Endothelial cell of umbilical vein (primary cell): ENCODE results near the gene CCZ1. TPM values are rescaled to one million over a fixed set of nuclear protein-coding genes. Genes with fewer than 3 reads are reported as not detected.
"Not testable (repeated sequence)": the region's sequence is repeated elsewhere in the genome, so short reads cannot be mapped to it uniquely, and the experiment has no call there.

Experiments
- BruUV-seq: library from RNA; stranded (reverse); fragments of 400-500 nt; replicated peaks from 2 replicates; lab custom pipeline; 2021; lab: Mats Ljungman, UMichigan
- CTCF ChIA-PET: fragments of 300-600, 350-600 bp; sonication (Branson Sonifier 250); formaldehyde crosslinking; loops from one replicate; lab custom pipeline; 2021; ENCODE audit warnings: antibody characterized with exemption, inconsistent platforms; lab: Charles Lee
- POLR2A ChIA-PET: fragments of 300-600, 350-600 bp; sonication (Branson Sonifier 250); formaldehyde crosslinking; loops from one replicate; lab custom pipeline; 2021; ENCODE audit warnings: antibody characterized with exemption, inconsistent platforms; lab: Charles Lee
- DNase-seq: peaks from one replicate; pipeline ENCODE4 v3.0.0-alpha.2; 2011; ENCODE audit warnings: low read depth, low spot score
- FAIRE-seq: peaks from 2 replicates; lab custom pipeline; 2011; peaks lifted over from hg19 to GRCh38; lab: Jason Lieb, UNC
- H2AFZ ChIP-seq: 2 replicates; pipeline ENCODE4 v1.6.0; 2012; ENCODE audit warnings: low read depth, low read length, control low read depth, inconsistent platforms
- H3K27ac ChIP-seq: 2 replicates; pipeline ENCODE4 v1.5.1; 2011; ENCODE audit warnings: low read depth, mild to moderate bottlenecking, control low read depth, low read length, moderate library complexity; ENCODE audit not compliant: insufficient read depth
- H3K27me3 ChIP-seq, 2 experiments: 2 replicates each; pipeline versions ENCODE4 v1.6.0 to v1.6.1; 2011; ENCODE audit warnings: low read length in 2 of 2, mixed read lengths in 1 of 2; ENCODE audit not compliant: control insufficient read depth in 2 of 2, insufficient read depth in 2 of 2
- H3K36me3 ChIP-seq, 2 experiments: 2 replicates in 1 of 2; 3 replicates in 1 of 2; pipeline ENCODE4 v1.5.1; 2011; ENCODE audit warnings: low read length in 2 of 2, mild to moderate bottlenecking in 1 of 2, moderate library complexity in 1 of 2; ENCODE audit not compliant: control insufficient read depth in 2 of 2, insufficient read depth in 2 of 2; ENCODE audit errors: extremely low read depth in 1 of 2
- H3K4me1 ChIP-seq: 3 replicates; pipeline ENCODE4 v1.5.1; 2011; ENCODE audit warnings: mild to moderate bottlenecking, low read length; ENCODE audit not compliant: control insufficient read depth, insufficient read depth; ENCODE audit errors: extremely low read depth
- H3K4me2 ChIP-seq: 2 replicates; pipeline ENCODE4 v1.6.1; 2011; ENCODE audit warnings: low read length, control low read depth, mixed read lengths; ENCODE audit not compliant: insufficient read depth
- H3K4me3 ChIP-seq, 3 experiments: fragments of 200-600 bp in 1 of 3; sonication (generic), shearing (Covaris generic) in 1 of 3; replicated peaks in 1 of 3; 2 replicates each; pipeline ENCODE4 v1.5.1; 2011 to 2016; ENCODE audit warnings: control low read depth in 3 of 3, low read length in 3 of 3, mild to moderate bottlenecking in 2 of 3, inconsistent platforms in 1 of 3, low read depth in 1 of 3, moderate library complexity in 1 of 3; ENCODE audit not compliant: insufficient read depth in 1 of 3
- H3K79me2 ChIP-seq: 2 replicates; pipeline ENCODE4 v1.6.0; 2012; ENCODE audit warnings: low read length, inconsistent platforms; ENCODE audit not compliant: control insufficient read depth, insufficient read depth
- H3K9ac ChIP-seq: replicated peaks from 2 replicates; pipeline ENCODE3; 2011; ENCODE audit warnings: low read length, control low read depth; ENCODE audit not compliant: insufficient read depth; ENCODE audit errors: extremely low read depth
- H3K9me1 ChIP-seq: replicated peaks from 3 replicates; pipeline ENCODE4 v1.6.0; 2011; ENCODE audit warnings: mild to moderate bottlenecking, low read length; ENCODE audit not compliant: control insufficient read depth, insufficient read depth; ENCODE audit errors: extremely low read depth
- H3K9me3 ChIP-seq: replicated peaks from 2 replicates; pipeline ENCODE4 v1.5.1; 2012; ENCODE audit warnings: low read length, inconsistent platforms; ENCODE audit not compliant: control insufficient read depth, insufficient read depth
- H4K20me1 ChIP-seq: replicated peaks from 2 replicates; pipeline ENCODE3; 2011; ENCODE audit warnings: mild to moderate bottlenecking, low read length; ENCODE audit not compliant: control insufficient read depth, insufficient read depth; ENCODE audit errors: extremely low read depth
- CTCF ChIP-seq, 2 donors: IDR thresholded peaks; 1 replicate in 1 of 2; 2 replicates in 1 of 2; pipeline ENCODE4 v1.5.1; 2011; ENCODE audit warnings: low read length in 2 of 2, mild to moderate bottlenecking in 2 of 2, moderate library complexity in 2 of 2, control low read depth in 1 of 2, inconsistent platforms in 1 of 2, low read depth in 1 of 2; ENCODE audit not compliant: insufficient read depth in 1 of 2; ENCODE audit errors: extremely low read depth in 1 of 2
- EZH2 ChIP-seq: IDR thresholded peaks from 2 replicates; pipeline ENCODE4 v1.6.1; 2012; ENCODE audit warnings: borderline replicate concordance, low read depth, mild to moderate bottlenecking, moderate library complexity, low read length, inconsistent platforms; ENCODE audit not compliant: severe bottlenecking
- FOS ChIP-seq: IDR thresholded peaks from 2 replicates; pipeline ENCODE4 v1.6.1; 2011; ENCODE audit warnings: mild to moderate bottlenecking, low read length, moderate library complexity, borderline replicate concordance; ENCODE audit not compliant: insufficient read depth
- GATA2 ChIP-seq: IDR thresholded peaks from 2 replicates; pipeline ENCODE4 v1.7.0; 2011; ENCODE audit warnings: low read depth, mild to moderate bottlenecking, moderate library complexity, mixed read lengths, low read length; ENCODE audit not compliant: insufficient read length, insufficient read depth
- JUN ChIP-seq: IDR thresholded peaks from 2 replicates; pipeline ENCODE4 v1.6.1; 2011; ENCODE audit warnings: borderline replicate concordance, low read depth; ENCODE audit not compliant: insufficient read length, insufficient read depth
- MAX ChIP-seq: IDR thresholded peaks from 2 replicates; pipeline ENCODE4 v1.6.1; 2011; ENCODE audit not compliant: insufficient read depth, insufficient read length
- MYC ChIP-seq: IDR thresholded peaks from one replicate; pipeline ENCODE4 v1.6.1; 2011; ENCODE audit warnings: mild to moderate bottlenecking, low read depth, low read length
- POLR2A ChIP-seq: IDR thresholded peaks from 2 replicates; pipeline ENCODE4 v1.6.1; 2012; ENCODE audit warnings: low read depth, mild to moderate bottlenecking, control low read depth, low read length
- POLR2AphosphoS5 ChIP-seq: IDR thresholded peaks from 2 replicates; pipeline ENCODE4 v1.6.1; 2012; ENCODE audit warnings: low read depth, mild to moderate bottlenecking, control low read depth, low read length, moderate library complexity; ENCODE audit not compliant: insufficient read depth
- dilution Hi-C: fragments of 300-500 bp; cut with MboI; formaldehyde crosslinking; loops from one replicate; pipeline ENCODE4 v1.15.0; 2019; ENCODE audit warnings: low sequenced_read_pairs; ENCODE audit not compliant: extremely low pct_ligation_motif_present
- intact Hi-C: fragments of 100-400 bp; cut with micrococcal nuclease; formaldehyde crosslinking; loops from one replicate; pipeline ENCODE4 v1.10.0; 2022
- polyA plus RNA-seq, 4 experiments: library from polyadenylated mRNA; depleted of rRNA in 3 of 4; stranded (reverse) in 3 of 4; unstranded in 1 of 4; fragments of >200 nt; gene quantifications; 2 replicates each; pipeline versions ENCODE4 v1.2.1 to v1.2.3, GENCODE V29; 2011 to 2012; ENCODE audit warnings: missing spikeins in 1 of 4
- total RNA-seq: library from RNA; stranded (reverse); gene quantifications from 2 replicates; pipeline ENCODE4 v1.2.3, GENCODE V29; 2021

The CCZ1 gene
- total and polyA plus RNA-seq, 2 donors (not counting 3 experiments of a cell fraction or from before 2014, with no cell fraction given): 40.6 to 95.5 TPM

- Histone ChIP-seq H3K4me1 (no peaks in the 10 kb centered on the region), H4K20me1 (no peaks in the 10 kb centered on the region), H2AFZ (no peak overlapping the region), H3K9me3 (no peaks in the 10 kb centered on the region), H3K9ac (no peak overlapping the region), H3K79me2 (no peaks in the 10 kb centered on the region), H3K4me3 (no peak overlapping the region), H3K27me3 (no peaks in the 10 kb centered on the region), H3K36me3 (no peaks in the 10 kb centered on the region), H3K9me1 (no peaks in the 10 kb centered on the region), H3K4me2 (no peak overlapping the region), H3K27ac (no peak overlapping the region)
- intact Hi-C loops (no loop called here), dilution Hi-C loops (no loop called here)
- BruUV-seq: no TSS peak
- TF ChIP-seq MYC: no peak
- TF ChIP-seq GATA2: no peak
- no peak for TF ChIP-seq MAX
- TF ChIP-seq POLR2A: no peak
- no peak for TF ChIP-seq FOS
- no peak for TF ChIP-seq JUN
- TF ChIP-seq EZH2: no peak
- no peak for TF ChIP-seq CTCF (IDR thresholded peaks at IDR 0.05; ENCODE audit: extremely low read depth in 1 of 2, insufficient read depth in 1 of 2, low read depth in 1 of 2, low read length in 2 of 2)
- no peak for TF ChIP-seq POLR2AphosphoS5
- DNase-seq (no peak), FAIRE-seq (no peak)
- CTCF ChIA-PET: no interaction called here
- POLR2A ChIA-PET: no interaction called here
Observed at GRCh38 chr7:5872326-5872725, 26.2 kb upstream of the CCZ1 start.

GRCh38 chr7:5879591-5879990 is 18.9 kb upstream of the CCZ1 start:
- FAIRE-seq, dilution Hi-C loops: not testable (repeated sequence)

GRCh38 chr7:5880106-5880505 is 18.4 kb upstream of the CCZ1 start:
- BruUV-seq, H3K9me3 ChIP-seq, intact Hi-C loops, dilution Hi-C loops, H3K4me3 ChIP-seq, H3K4me1 ChIP-seq, H3K9ac ChIP-seq, H3K27me3 ChIP-seq, CTCF ChIA-PET, H2AFZ ChIP-seq, FAIRE-seq, H3K27ac ChIP-seq, H3K4me2 ChIP-seq, DNase-seq, H4K20me1 ChIP-seq, POLR2A ChIA-PET, H3K9me1 ChIP-seq, H3K36me3 ChIP-seq, H3K79me2 ChIP-seq: not testable (repeated sequence)

More at GRCh38 chr7:5879591-5879990, 18.9 kb upstream of the CCZ1 start:
- H3K27ac ChIP-seq, intact Hi-C loops, H3K9ac ChIP-seq, H2AFZ ChIP-seq, DNase-seq, POLR2A ChIA-PET, H3K79me2 ChIP-seq, H3K27me3 ChIP-seq, BruUV-seq, CTCF ChIA-PET, H3K9me3 ChIP-seq, H4K20me1 ChIP-seq, H3K36me3 ChIP-seq, H3K4me2 ChIP-seq, H3K4me1 ChIP-seq, H3K4me3 ChIP-seq, H3K9me1 ChIP-seq: not testable (repeated sequence)
